Activated T-helper 1 cell treated with anti-CD3 and anti-CD28 coated beads, Interleukin-2, amount 50 U/mL, for 16 hours (primary cell): ENCODE measurements around the gene ELAVL1.

Experiments
- DNase-seq, 2 donors: peaks; one replicate each; pipeline ENCODE4 v3.0.0-alpha.2; 2020; ENCODE audit warnings: low read depth in 1 of 2, low spot score in 1 of 2

ELAVL1 gene

DNA sequence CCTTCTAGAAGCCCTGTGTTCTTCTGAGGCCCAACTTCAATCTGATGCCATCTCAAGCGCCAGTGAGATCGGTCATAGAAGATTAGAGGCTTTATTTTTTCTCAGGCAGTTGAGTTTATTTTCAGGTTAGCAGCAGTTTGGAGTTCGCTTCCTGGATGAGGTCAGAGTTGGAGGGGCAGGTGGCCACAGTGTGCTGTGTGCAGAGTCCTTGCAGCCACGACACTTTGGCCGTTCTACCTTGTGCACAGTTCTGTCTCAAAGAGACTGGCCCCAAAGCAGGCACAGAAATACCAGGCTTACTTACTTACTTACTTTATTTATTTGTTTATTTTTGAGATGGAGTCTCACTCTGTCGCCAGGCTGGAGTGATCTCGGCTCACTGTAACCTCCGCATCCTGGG lies 15.9 kb upstream of the ELAVL1 start:
- DNase-seq: no peak

DNA sequence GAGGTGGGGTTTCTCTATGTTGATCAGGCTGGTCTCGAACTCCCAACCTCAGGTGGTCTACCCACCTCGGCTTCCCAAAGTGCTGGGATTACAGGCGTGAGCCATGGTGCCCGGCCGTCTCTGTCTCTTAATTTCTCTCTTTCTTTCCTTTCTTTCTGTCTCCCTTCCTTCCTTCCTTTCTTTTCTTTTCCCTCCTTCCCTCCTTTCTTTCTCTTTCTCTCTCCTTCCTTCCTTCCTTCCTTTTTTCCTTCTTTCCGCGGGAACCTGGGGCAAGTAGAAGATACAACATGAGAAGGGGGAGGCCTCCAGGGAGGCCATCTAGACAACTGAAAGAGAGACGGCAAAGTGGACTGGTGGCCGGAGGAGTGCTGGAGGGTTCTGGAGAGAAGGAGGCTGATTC lies 15.2 kb upstream of the ELAVL1 start:
- no peak for DNase-seq

DNA sequence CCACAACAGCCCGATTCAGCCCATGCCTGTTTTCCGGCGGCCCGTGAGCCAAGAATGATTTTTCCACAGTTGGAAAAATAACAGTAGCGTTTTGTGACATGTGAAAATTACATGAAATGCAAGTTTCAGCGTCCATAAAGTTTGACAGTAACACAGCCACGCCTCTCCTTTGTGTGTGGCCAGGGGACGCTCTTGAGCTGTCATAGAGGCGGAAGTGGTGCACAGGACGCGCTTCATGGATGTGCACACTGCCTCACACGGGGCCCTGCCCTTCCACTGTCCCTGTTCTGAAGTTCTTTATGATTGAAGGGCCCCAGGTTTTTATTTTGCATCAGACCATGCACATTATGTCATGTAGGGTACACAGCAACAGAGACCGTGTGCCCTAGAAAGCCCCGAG lies 12.4 kb upstream of the ELAVL1 start:
- no peak for DNase-seq

DNA sequence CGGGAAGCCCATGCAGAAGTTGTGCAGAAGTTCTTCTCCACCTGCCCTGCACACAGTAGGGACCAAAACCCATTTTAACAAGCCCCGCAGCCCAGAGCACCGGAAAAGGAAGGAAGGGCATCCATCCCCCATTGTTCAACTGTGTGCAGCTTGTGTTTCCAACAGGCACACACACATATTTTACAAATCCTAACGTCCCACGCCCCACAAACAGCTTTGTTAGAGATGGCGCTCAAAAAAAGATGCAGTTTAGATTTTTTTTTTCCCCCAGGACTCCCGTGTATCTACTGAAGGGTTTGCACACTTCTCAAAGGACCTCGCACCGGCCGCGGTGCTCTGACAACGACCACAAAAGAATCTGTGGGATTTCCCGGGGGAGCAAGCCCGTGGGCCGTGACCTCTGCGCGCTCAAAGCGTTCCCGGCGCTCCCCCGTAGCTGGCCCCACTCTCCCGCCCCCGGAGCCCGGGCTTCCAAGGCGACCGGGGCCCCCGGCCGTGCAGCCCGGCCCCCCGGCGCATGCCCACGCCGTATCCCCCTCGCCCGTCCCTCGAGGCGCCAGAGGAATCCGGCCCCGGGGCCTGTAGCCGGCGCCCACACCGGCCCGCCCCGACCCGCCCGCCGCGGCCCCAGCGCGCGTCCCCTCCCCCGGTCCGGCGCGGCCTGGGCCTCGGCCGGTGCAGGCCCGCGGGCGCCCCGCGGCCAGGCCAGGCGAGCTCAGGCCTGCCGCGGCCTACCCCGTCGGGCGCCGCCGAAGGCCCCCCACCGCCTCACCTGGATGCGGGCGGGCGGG lies 523 bp downstream of the ELAVL1 start:
- no peak for DNase-seq

DNA sequence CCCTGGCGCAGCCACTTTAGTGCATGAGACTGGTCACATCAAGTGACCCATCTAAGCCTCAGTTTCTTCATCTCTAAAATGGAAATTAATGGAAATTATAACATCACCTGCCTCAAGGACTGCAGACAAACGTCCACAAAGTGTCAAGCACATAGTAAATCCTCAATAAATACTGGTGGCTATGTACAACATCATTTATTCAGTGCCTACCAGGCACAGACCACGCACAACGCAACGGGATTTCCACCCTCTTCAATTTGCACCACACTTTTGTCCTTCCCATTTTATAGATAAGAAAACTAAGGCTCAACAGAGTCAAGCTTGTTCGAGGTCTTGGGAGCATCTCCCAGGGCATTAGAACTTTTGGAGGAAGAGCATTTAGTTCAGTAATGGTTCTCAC lies 1.4 kb downstream of the ELAVL1 start:
- no peak for DNase-seq

DNA sequence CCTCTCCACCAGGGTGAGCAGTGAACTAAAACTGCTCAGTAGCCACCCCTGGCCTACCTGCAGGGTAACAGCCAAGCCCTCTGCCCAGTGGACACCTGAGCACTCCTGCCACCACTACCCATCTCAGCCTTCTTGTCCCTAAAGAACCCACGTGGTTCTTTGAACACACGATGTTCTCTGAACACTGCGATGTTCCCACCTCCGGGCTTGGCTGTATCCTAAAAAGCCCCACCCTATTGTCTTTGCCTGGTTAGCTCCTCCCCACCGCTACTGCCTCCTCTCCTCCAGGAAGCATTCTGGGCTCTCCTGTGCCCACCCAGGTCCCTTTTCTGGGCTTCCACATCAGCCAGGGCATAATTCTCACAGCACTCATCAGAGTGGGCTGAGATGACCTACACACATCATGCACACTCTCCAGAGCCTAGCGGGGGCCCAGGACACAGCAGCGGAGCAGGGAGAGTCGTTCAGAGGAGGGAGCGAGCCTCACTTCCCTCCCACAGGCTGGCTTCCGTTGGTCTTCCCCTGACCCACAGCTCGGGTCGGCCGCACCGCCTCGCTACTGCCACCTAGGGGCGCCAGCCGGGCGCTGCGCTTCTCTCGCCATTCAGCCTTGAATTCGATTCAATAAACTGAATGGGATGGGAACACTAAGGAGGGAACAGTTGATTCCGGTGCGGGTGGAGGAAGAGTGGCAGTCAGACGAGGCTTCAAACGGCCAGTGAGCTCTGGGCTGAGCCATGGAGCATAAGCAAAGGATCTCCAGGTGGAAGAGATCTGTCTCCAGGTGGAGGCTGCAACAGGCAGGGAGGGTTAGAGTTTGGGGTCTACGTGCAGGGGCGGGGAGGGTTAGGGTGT lies 3.2 kb downstream of the ELAVL1 start:
- peak; percentile 49 to 57 for DNase-seq

DNA sequence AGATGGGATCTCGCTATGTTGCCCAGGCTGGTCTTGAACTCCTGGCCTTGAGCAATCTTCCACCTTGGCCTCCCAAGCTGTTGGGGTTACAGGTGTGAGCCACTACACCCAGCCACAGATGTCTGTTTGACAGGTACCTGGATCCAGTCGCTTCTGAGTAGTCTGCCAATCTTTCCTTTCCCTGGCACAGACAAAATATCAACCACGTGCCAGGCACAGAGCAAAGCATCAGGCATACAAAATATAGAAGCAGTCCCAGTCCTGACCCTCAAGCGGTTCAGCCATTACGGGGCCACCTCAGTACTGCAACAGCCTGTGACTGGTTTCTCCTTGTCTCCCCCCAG lies 3.8 kb downstream of the ELAVL1 start:
- DNase-seq: no peak

DNA sequence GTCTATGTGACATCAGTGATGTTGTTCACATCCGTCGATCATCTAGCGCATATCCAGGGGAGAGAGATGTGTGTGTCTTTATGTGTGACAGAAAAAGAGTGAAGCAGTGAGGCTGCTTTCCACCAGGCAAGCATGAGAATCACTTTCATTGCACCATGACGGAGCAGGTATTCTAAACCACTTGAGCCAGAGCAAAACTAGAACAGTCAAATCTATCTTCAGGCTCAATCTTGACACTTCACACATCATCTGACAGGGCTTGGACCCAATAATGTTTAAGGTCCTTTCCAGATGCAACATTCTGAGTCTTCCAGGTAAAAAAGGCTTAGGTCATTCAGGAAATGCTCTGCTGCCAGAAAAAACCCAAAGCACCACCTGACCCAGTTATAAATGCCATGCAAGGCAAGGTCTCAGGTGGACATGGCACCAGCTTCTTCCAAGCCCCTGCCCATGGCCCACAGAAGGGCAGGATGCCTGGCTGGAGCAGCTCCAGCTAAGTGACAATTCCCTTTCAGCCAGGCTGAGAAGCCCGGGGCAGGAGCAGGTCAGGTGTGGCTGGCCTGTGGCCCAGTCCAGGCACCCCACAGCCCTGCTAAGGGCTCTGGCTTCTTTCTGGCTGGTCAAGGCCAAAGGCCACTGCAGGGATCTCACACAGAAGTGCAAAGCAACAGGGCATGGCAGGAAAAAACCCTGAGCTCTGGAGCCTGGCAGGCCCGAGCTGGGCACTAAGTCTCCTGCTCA lies 5.0 kb downstream of the ELAVL1 start:
- DNase-seq: no peak

DNA sequence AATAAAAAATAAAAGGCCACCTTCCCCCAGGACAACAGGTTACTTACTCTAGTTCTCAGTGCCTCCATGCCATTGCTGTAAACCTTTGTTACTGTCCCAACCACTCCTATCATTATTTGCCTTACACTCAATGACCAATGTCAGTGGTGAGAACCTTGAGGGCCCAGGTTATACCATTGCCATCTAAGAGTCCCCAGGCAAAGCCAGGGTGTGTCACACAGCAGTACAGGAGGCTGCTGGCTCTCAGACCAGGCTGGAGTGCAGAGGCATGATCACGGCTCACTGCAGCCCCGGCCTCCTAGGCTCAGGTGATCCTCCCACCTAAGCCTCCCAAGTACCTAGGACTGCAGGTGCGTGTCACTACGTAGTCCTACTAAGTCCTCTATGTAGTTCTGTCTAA lies 6.1 kb downstream of the ELAVL1 start:
- DNase-seq: no peak

DNA sequence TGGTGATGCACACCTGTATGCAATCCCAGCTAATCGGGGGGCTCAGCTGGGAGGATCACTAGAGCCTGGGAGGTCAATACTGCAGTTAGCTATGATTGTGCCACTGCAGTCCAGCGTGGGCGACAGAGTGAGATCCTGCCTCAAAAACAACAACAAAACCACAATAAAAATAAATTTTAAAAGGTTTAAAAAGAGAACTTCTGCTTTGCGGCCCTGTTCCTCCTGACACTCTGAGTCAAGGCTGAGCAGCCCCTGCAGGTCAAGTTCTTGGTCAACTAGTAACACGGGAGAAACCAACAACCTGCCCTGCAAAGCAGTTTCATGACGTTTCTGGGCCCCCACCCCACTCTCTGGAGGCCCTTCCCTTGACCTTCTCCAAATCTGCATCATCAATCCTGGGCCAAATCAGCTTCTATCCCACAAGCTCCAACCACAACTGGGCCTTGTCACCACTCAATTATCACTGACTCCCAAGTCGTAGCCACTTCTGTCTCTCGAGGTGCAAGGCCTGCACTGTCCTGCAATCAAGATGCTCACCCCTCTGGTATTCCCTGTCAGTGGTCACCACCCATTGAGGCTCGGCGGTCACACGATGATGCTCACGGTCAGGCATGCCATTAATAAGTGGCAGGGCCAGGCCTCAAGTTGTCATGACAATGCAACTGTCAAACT lies 7.5 kb downstream of the ELAVL1 start:
- no peak for DNase-seq

DNA sequence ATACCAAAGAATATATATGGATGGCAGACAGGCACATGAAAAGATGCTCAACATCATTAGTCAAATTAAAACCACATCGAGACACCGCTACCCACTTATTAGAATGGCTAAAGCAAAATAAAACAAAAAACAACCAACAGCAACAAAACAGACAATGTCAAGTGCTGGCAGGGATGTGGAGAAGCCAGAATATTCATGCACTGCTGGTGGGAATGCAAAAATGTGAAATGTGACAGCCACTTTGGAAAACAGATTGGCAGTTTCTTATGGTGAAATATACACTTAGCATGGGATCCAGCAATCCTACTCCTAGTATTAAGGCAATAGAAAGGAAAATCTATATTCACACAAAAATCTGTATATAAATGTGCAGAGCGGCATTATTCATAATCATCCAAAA lies 8.6 kb downstream of the ELAVL1 start:
- no peak for DNase-seq

DNA sequence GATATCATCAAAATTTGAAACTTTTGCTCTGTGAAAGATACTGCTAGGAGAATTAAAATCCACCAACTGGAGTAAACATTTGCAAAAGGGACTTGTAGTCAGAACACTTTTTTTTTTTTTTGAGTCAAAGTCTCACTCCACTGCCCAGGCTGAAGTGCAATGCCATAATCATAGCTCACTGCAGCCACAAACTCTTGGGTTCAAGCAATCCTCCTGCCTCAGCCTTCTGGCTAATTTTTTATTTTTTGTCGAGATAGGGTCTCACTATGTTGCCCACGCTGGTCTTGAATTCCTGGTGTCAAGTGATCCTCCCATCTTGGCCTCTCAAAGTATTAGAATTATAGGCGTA lies 9.7 kb downstream of the ELAVL1 start:
- DNase-seq: no peak

DNA sequence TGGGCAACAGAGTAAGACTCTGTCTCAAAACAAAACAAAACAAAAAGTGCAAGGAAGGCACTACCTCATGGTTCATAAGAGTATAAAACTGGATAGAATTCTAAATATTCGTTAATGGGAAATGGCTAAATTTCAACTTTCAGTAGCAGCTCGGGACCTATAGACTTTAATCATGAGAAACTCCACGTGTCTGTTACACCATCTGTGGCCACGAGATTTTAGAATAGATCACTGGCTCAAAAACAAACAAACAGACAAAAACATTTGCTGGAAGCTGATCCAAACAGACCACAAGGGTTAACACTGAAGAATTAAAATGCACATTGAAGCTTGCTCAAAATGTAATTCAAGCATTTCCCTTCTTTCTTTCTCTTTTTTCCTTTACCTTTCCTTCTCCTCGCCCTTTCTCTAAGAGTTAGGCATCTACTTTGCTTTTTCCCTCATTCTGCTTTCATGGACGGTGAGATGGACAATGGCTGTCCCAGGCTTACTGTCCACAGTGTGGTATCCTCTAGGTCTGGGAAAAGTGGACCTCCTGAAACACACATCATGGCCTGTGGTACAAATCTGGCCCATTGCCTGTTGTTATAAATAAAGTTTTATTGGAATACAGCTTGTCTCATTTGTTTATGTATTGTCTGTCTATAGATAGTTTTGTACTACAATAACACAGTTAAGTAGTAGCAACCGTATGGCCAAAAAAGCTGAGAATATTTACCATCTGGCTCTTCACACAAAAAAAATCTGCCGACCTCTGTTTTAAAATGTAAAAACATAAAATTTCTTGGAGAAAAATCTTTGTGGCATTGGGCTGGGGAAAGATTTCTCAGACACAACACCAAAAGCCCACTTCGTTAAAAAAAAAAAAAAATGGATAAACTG lies 10.3 kb downstream of the ELAVL1 start:
- DNase-seq: no peak

DNA sequence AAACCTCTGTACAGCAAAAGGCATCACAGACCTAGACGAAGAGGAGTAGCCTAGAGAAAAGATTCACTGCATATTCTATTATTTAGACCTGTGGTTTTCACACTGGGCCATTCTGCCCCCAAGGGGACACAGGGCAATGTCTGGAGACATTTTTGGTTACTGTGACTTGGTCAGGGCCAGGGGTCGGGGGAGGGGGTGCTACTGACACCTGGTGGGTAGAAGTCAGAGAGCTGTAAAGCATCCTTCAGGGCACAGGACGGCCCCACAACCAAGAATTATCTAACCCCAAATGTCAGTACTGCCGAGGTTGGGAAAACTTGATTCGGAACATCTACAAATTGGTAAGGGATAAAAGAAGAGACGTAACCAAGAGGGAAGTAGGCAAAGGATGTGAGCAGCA lies 11.3 kb downstream of the ELAVL1 start:
- DNase-seq: no peak

DNA sequence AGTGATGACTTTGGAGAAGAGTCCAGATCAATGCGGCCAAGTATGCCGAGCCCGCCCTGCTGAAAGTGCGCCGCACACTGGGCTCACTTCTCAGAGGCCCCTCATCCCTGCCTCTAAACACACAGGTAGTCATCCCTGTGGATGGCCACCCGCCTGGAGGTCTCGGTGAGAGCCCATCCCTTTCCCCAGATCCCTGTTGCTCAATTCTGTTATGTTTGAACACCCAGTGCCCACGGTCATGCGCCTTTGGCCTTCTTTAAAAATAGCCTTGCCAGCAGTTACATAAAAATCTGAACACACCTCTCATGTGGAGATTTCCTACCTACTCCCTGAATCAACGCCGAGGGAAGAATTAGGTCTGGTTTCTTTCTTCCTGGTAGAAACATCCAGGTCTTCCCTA lies 11.9 kb downstream of the ELAVL1 start:
- no peak for DNase-seq

DNA sequence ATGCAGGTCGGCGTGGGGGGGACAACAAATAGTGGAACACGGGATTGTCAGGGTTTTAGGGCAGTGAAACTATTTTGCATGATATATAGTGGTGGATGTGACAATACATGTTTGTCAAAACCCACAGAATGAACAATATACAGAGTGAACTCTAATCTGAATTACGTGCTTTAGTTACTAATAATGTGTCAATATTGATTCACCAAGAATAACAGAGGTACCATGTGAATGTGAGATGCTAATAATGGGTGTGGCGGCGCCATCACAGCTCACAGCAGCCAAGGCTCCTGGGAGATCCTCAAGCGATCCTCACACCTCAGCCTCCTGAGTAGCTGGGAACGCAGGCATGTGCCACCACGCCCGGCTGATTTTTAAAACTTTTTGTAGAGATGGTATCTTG lies 12.9 kb downstream of the ELAVL1 start:
- DNase-seq: no peak

DNA sequence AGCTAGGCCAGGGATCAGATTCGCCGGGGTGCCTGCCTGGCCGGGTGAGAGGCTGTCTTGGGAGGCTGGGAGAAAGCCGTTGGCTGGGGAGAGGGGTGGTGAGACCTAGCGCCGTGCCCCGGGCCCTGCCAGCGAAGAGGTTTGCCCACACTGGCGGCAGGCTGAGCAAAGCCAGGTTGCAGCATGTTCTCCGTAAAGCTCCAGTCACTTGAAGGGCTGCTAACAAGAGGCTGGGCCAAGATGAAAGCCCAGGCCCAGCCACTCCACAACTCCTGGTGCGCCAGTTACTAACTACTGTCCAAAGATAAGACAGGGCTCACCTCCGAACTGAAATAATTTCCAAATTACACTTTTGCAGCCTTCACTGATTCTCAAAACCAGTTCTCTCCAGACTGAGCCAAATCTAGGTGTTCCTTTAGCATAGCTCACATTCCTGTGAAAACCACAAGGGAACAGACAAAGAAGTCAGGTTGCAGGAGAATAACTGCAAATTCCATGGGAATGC lies 16.3 kb downstream of the ELAVL1 start:
- no peak for DNase-seq

DNA sequence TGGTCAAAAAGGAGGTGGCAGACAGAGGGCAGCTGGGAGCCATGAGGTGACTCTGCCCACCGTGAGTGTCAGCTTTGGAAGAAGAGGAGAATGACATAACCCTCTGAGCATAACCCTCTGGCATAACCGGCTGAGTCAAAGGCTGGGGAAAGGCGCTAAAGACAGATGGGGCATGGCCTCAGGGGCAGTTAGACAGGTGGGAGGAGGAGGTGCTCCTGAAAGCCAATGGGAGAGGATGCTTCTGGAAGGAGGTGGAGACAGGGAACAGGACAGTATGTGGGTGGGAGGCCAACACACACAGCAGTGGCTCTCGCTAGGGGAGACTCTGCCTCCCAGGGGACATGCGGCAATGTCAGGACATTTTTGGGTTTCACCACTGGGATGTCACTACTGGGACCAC lies 17.1 kb downstream of the ELAVL1 start:
- DNase-seq: no peak

DNA sequence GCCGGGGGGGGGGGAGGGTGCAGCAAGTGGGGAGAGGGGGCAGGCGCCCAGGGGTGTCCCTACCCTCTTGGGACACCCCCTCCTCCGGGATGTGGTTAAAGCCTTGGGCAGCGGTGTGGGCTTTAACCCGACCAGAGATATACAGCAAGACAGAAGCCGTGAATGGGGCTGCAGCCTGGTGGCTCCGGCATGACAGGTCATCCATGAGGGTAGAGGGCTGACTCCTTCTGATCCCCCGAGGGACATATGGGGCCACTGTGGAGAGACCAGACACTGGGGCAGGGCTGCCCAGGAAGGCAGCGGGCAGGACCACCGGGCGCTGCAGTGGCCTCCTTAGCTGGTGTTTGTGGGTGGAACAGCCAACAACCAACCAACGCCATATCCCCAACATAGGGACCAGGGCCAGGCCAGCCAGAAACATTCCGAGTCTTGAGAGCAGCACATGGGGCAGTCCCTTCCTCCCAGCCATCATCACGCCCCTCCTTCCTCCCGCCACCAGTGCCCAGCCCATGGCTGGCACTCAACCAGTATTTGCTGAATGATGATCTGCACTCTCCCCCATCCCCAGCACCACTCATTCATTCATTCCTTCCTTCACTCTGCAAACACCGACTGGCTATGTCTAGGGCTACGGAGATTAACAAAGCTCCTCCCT lies 18.2 kb downstream of the ELAVL1 start:
- no peak for DNase-seq
